GM12878 (cell line): ENCODE measurements around the gene SEC61A1. TPM values are rescaled to one million over a fixed set of nuclear protein-coding genes. Genes with fewer than 3 reads are reported as not detected.

Experiments used
- ATAC-seq: fragments of 200-7000 bp; cut with Tn5 transposase; 3 replicates; pipeline ENCODE4 v1.9.1; 2020; ENCODE audit warnings: mild to moderate bottlenecking, moderate library complexity
- BruUV-seq: library from RNA; stranded (reverse); fragments of 400-500 nt; replicated peaks from 2 replicates; lab custom pipeline; 2021; lab: Mats Ljungman, UMichigan
- CTCF ChIA-PET: fragments of 300-600 bp; sonication (Branson Sonifier 250); formaldehyde crosslinking; extraction: SDS; loops from one replicate; lab custom pipeline; 2021; ENCODE audit warnings: inconsistent platforms; lab: Yijun Ruan, JAX
- POLR2A ChIA-PET: fragments of 350-600 bp; formaldehyde crosslinking; extraction: SDS; loops from one replicate; lab custom pipeline; 2021; ENCODE audit warnings: inconsistent platforms; lab: Charles Lee
- RAD21 ChIA-PET: fragments of 300-600 bp; sonication (Branson Sonifier 250); formaldehyde crosslinking; loops from one replicate; lab custom pipeline; 2023; ENCODE audit warnings: antibody characterized with exemption; ENCODE audit not compliant: unreplicated experiment; lab: Charles Lee
- SMC1A ChIA-PET: fragments of 300-600 bp; sonication (Branson Sonifier 250); formaldehyde crosslinking; loops from one replicate; lab custom pipeline; 2023; ENCODE audit not compliant: unreplicated experiment, uncharacterized antibody; lab: Charles Lee
- DNase-seq: peaks from one replicate; pipeline ENCODE4 v3.0.0-alpha.2; 2011; ENCODE audit warnings: low read depth, low spot score
- FAIRE-seq: peaks from 3 replicates; lab custom pipeline; 2011; peaks lifted over from hg19 to GRCh38; lab: Jason Lieb, UNC
- H2AFZ ChIP-seq: 2 replicates; pipeline ENCODE4 v1.6.0; 2011; ENCODE audit warnings: low read depth, low read length, control low read depth; ENCODE audit not compliant: control insufficient read depth
- H3K27ac ChIP-seq: 2 replicates; pipeline ENCODE4 v1.5.1; 2011; ENCODE audit warnings: control low read depth; ENCODE audit not compliant: control insufficient read depth, insufficient read depth
- H3K27me3 ChIP-seq, 2 experiments: replicated peaks in 1 of 2; 2 replicates each; pipeline versions ENCODE4 v1.6.0 to v1.6.1; 2011; ENCODE audit warnings: low read length in 1 of 2; ENCODE audit not compliant: control insufficient read depth in 2 of 2, insufficient read depth in 2 of 2
- H3K36me3 ChIP-seq, 2 experiments: 2 replicates each; pipeline ENCODE4 v1.5.1; 2011; ENCODE audit warnings: low read length in 1 of 2; ENCODE audit not compliant: control insufficient read depth in 2 of 2, insufficient read depth in 2 of 2
- H3K4me1 ChIP-seq: 2 replicates; pipeline ENCODE4 v1.6.1; 2011; ENCODE audit warnings: mild to moderate bottlenecking, low read length, moderate library complexity, mixed read lengths; ENCODE audit not compliant: control insufficient read depth, insufficient read depth
- H3K4me2 ChIP-seq: 2 replicates; pipeline ENCODE4 v1.6.0; 2011; ENCODE audit warnings: control low read depth; ENCODE audit not compliant: control insufficient read depth, insufficient read depth
- H3K4me3 ChIP-seq: fragments of 200-600 bp; sonication (generic); 2 replicates; pipeline ENCODE4 v1.5.1; 2016
- H3K79me2 ChIP-seq: 2 replicates; pipeline ENCODE4 v1.6.0; 2011; ENCODE audit warnings: low read length; ENCODE audit not compliant: control insufficient read depth, insufficient read depth
- H3K9ac ChIP-seq: 2 replicates; pipeline ENCODE4 v1.8.0; 2011; ENCODE audit warnings: low read length, control low read depth, mixed read lengths; ENCODE audit not compliant: control insufficient read depth, insufficient read depth
- H3K9me3 ChIP-seq: replicated peaks from 3 replicates; pipeline ENCODE4 v1.5.1; 2011; ENCODE audit warnings: mild to moderate bottlenecking, low read length; ENCODE audit not compliant: control insufficient read depth, insufficient read depth
- H4K20me1 ChIP-seq: 2 replicates; pipeline ENCODE4 v1.6.0; 2011; ENCODE audit not compliant: control insufficient read depth, insufficient read depth
- ASH2L ChIP-seq: fragments of 300-600, 200-600 bp; sonication (generic); IDR thresholded peaks from 2 replicates; pipeline ENCODE4 v1.6.1; 2017; ENCODE audit warnings: low read depth, mild to moderate bottlenecking, borderline replicate concordance
- GABPA ChIP-seq: IDR thresholded peaks from 2 replicates; pipeline ENCODE4 v1.6.1; 2014; ENCODE audit warnings: antibody characterized with exemption, low read depth, mild to moderate bottlenecking, inconsistent platforms
- HDAC6 ChIP-seq: fragments of 200-600 bp; sonication (generic); IDR thresholded peaks from one replicate; pipeline ENCODE4 v1.8.0; 2017; ENCODE audit warnings: antibody characterized with exemption; ENCODE audit not compliant: unreplicated experiment
- HDGF ChIP-seq: fragments of 450-650 bp; IDR thresholded peaks from 2 replicates; pipeline ENCODE4 v1.6.1; 2016; ENCODE audit warnings: antibody characterized with exemption
- IKZF2 ChIP-seq, 2 experiments: fragments of 450-650 bp; IDR thresholded peaks; 2 replicates each; pipeline ENCODE4 v1.6.1; 2017; ENCODE audit warnings: mild to moderate bottlenecking in 2 of 2, moderate library complexity in 2 of 2
- JUNB ChIP-seq: IDR thresholded peaks from 2 replicates; pipeline ENCODE4 v1.6.1; 2016; ENCODE audit warnings: antibody characterized with exemption, mild to moderate bottlenecking
- MYB ChIP-seq: fragments of 150-350 bp; IDR thresholded peaks from 2 replicates; pipeline ENCODE4 v1.6.1; 2014; ENCODE audit warnings: mild to moderate bottlenecking, low read depth, low read length, borderline replicate concordance
- NFIC ChIP-seq: IDR thresholded peaks from 2 replicates; pipeline ENCODE4 v1.6.1; 2012; ENCODE audit warnings: low read depth, mild to moderate bottlenecking, inconsistent platforms, low read length, moderate library complexity
- NR2C1 ChIP-seq: fragments of 450-650 bp; IDR thresholded peaks from 2 replicates; pipeline ENCODE4 v1.6.1; 2017; ENCODE audit warnings: antibody characterized with exemption, mild to moderate bottlenecking, moderate library complexity
- NR2F1 ChIP-seq: fragments of 450-650 bp; conservative IDR thresholded peaks from 2 replicates; pipeline ENCODE4 v1.6.1; 2017; ENCODE audit warnings: mild to moderate bottlenecking
- PAX8 ChIP-seq: fragments of 450-650 bp; IDR thresholded peaks from 2 replicates; pipeline ENCODE4 v1.6.1; 2017; ENCODE audit warnings: mild to moderate bottlenecking, moderate library complexity
- POLR2AphosphoS2 ChIP-seq: IDR thresholded peaks from 2 replicates; pipeline ENCODE4 v1.6.1; 2011; ENCODE audit warnings: low read depth, mild to moderate bottlenecking, low read length, improper control_type of control experiment, moderate library complexity
- SREBF2 ChIP-seq: IDR thresholded peaks from 2 replicates; pipeline ENCODE4 v1.6.1; 2012; ENCODE audit warnings: mild to moderate bottlenecking, low read length
- TAF1 ChIP-seq: IDR thresholded peaks from 2 replicates; pipeline ENCODE4 v1.6.1; 2011; ENCODE audit warnings: mild to moderate bottlenecking, low read depth, low read length, borderline replicate concordance
- YBX1 ChIP-seq: fragments of 450-650 bp; IDR thresholded peaks from 2 replicates; pipeline ENCODE4 v1.6.1; 2016; ENCODE audit warnings: antibody characterized with exemption
- ZBTB33 ChIP-seq: fragments of 450-650 bp; IDR thresholded peaks from 2 replicates; pipeline ENCODE4 v1.6.1; 2017; ENCODE audit warnings: mild to moderate bottlenecking
- ZNF207 ChIP-seq: fragments of 450-650 bp; IDR thresholded peaks from 2 replicates; pipeline ENCODE4 v1.6.1; 2014; ENCODE audit warnings: antibody characterized with exemption, mild to moderate bottlenecking, borderline replicate concordance
- WGBS: methylation state at CpG from one replicate; pipeline ENCODE4 v1.1.6; 2016; ENCODE audit warnings: low lambda C conversion rate; ENCODE audit not compliant: insufficient replicate concordance, insufficient coverage; ENCODE audit errors: missing lambda C conversion rate; 5-methylcytosine and 5-hydroxymethylcytosine counted together
- in situ Hi-C: fragments of 300-500 bp; cut with MboI; formaldehyde crosslinking; loops from 9 replicates; pipeline ENCODE4 v1.14.3; 2018; ENCODE audit warnings: mixed read lengths
- intact Hi-C: fragments of 100-400 bp; cut with micrococcal nuclease; formaldehyde crosslinking; loops from one replicate; pipeline ENCODE4 v1.14.2; 2022; ENCODE audit not compliant: unreplicated experiment
- polyA plus RNA-seq, 11 experiments: library from polyadenylated mRNA; depleted of rRNA in 4 of 11; unstranded in 6 of 11; stranded (reverse) in 5 of 11; fragments of >200 nt; fragmentation: Nextera tagmentation in 4 of 11; fragmentation: Illumina TruSeq in 1 of 11; extraction: Ambion mirVana in 4 of 11; extraction: Trizol in 1 of 11; gene quantifications; 1 replicate in 1 of 11; 2 replicates in 10 of 11; pipeline versions ENCODE4 v1.2.1 to v1.2.3, GENCODE V29; 2011 to 2016; ENCODE audit warnings: inconsistent platforms in 2 of 11, missing spikeins in 2 of 11, low read depth in 1 of 11
- total RNA-seq, 4 experiments: library from RNA; depleted of rRNA in 3 of 4; stranded (reverse); fragments of >200 nt in 3 of 4; fragmentation: Illumina TruSeq in 1 of 4; extraction: Trizol in 1 of 4; gene quantifications; 2 replicates each; pipeline versions ENCODE4 v1.2.1 to v1.2.3, GENCODE V29; 2013 to 2021
- TF ChIP-seq, protein P1 (sequence below): fragments of 450-650 bp; IDR thresholded peaks from 2 replicates; pipeline ENCODE4 v1.6.1; 2017; ENCODE audit warnings: low read depth, mild to moderate bottlenecking, moderate library complexity

The SEC61A1 gene
- total and polyA plus RNA-seq, 10 of the 15 experiments (the other 5 are each of a cell fraction or from before 2014, with no cell fraction given): 5.2 to 265 (median 142) TPM

DNA sequence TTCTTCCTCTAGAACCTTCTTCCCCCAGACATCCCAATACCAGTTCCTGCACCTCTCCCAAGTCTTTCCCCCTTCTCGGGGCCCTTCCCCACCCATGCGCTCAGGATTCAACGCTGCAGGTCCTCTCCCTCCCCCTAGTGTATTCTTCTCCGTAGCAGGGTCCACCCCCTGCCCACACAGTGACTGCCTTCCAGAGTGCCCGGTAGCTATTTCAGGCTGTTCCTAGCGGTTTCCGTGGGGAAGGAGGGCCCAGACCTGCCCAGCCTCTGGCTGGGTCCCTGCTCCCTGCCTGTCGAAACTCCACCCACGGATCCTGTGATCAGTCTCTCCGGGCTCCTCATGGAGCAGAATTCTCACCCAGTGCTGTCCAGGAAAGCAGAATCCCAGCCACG is 45.2 kb upstream of the SEC61A1 start:
- ATAC-seq (no peak), DNase-seq (no peak), FAIRE-seq (no peak)
- in situ Hi-C loops: no loop called here
- H3K79me2 ChIP-seq: no peaks in the 10 kb centered on the region
- H2AFZ ChIP-seq: no peak overlapping the region
- ChIA-PET CTCF (no interaction called here), POLR2A (no interaction called here), RAD21 (no interaction called here), SMC1A (no interaction called here)
- no peak overlapping the region for H3K4me2 ChIP-seq
- TF ChIP-seq SREBF2: no peak
- TF ChIP-seq NFIC: no peak
- TF ChIP-seq HDGF: no peak
- TF ChIP-seq ZNF207: no peak
- TF ChIP-seq IKZF2 (IDR thresholded peaks at IDR 0.05): no peak
- no peak for TF ChIP-seq POLR2AphosphoS2
- no peak for TF ChIP-seq MYB
- no peak for TF ChIP-seq JUNB
- no peak for TF ChIP-seq HDAC6
- no peak for TF ChIP-seq NR2C1
- no peak for TF ChIP-seq NR2F1
- TF ChIP-seq ASH2L: no peak
- no peak for TF ChIP-seq ZBTB33
- TF ChIP-seq YBX1: no peak
- TF ChIP-seq, protein P1, sequence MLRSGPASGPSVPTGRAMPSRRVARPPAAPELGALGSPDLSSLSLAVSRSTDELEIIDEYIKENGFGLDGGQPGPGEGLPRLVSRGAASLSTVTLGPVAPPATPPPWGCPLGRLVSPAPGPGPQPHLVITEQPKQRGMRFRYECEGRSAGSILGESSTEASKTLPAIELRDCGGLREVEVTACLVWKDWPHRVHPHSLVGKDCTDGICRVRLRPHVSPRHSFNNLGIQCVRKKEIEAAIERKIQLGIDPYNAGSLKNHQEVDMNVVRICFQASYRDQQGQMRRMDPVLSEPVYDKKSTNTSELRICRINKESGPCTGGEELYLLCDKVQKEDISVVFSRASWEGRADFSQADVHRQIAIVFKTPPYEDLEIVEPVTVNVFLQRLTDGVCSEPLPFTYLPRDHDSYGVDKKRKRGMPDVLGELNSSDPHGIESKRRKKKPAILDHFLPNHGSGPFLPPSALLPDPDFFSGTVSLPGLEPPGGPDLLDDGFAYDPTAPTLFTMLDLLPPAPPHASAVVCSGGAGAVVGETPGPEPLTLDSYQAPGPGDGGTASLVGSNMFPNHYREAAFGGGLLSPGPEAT: no peak
- TF ChIP-seq PAX8: no peak
- no peak for TF ChIP-seq GABPA
- TF ChIP-seq TAF1: no peak
- H3K4me3 ChIP-seq: no peak overlapping the region
- intact Hi-C loops: no loop called here
- H3K27me3 ChIP-seq: peaks cover 0 to 1% of the 10 kb centered on the region in 2 experiments; a peak in 1 of 4 replicates
- no peaks in the 10 kb centered on the region for H3K36me3 ChIP-seq
- 29% methylated on average over 10 of the region's 11 CpGs for WGBS
- no peaks in the 10 kb centered on the region for H4K20me1 ChIP-seq
- no peaks in the 10 kb centered on the region for H3K4me1 ChIP-seq
- no TSS peak for BruUV-seq
- no peak overlapping the region for H3K27ac ChIP-seq
- H3K9ac ChIP-seq: no peak overlapping the region
- H3K9me3 ChIP-seq: no peaks in the 10 kb centered on the region
